ENCODE measurements around the gene ME3. TPM values are rescaled to one million over a fixed set of nuclear protein-coding genes. Genes with fewer than 3 reads are reported as not detected.

The ME3 gene
- total RNA-seq, 4 donors from 2014 or later, result 1.9 to 11.0 (median 6.0) TPM

GRCh38 chr11:86497836-86498235 lies 174.6 kb downstream of the ME3 start:
- TF ChIP-seq CTCF (IDR thresholded peaks at IDR 0.05) (no peak), POLR2A (IDR thresholded peaks at IDR 0.05) (no peak)
- WGBS, 2 donors, result 87 to 98% methylated on average over 4 to 9 of the region's 10 CpGs
- intact Hi-C loops (cut with DNase I; ENCODE audit: low total_unique reads), result no loop called here
- peak in 1 of 2 donors; percentile 77 for DNase-seq (ENCODE audit: low spot score in 2 of 2)
- H3K4me3 ChIP-seq (ENCODE audit: low read depth, poor library complexity, severe bottlenecking), result no peak overlapping the region

GRCh38 chr11:86497310-86497709 lies 175.1 kb downstream of the ME3 start:
- WGBS, 2 donors, result 49 to 78% methylated on average over 2 of the region's 2 CpGs
- peak in 1 of 2 donors; percentile 68 for DNase-seq (ENCODE audit: low spot score in 2 of 2)
- H3K4me3 ChIP-seq (ENCODE audit: low read depth, poor library complexity, severe bottlenecking), result no peak overlapping the region
- intact Hi-C loops (cut with DNase I; ENCODE audit: low total_unique reads), result no loop called here
- TF ChIP-seq CTCF (IDR thresholded peaks at IDR 0.05) (no peak), POLR2A (IDR thresholded peaks at IDR 0.05) (no peak)

GRCh38 chr11:86495351-86495750 lies 177.1 kb downstream of the ME3 start:
- WGBS, 2 donors, result 65 to 77% methylated on average over 2 of the region's 2 CpGs
- no peak overlapping the region for H3K4me3 ChIP-seq (ENCODE audit: low read depth, poor library complexity, severe bottlenecking)
- intact Hi-C loops (cut with DNase I; ENCODE audit: low total_unique reads), result no loop called here
- no peak for DNase-seq (ENCODE audit: low spot score in 2 of 2)
- no peak for TF ChIP-seq POLR2A (IDR thresholded peaks at IDR 0.05)

GRCh38 chr11:86492370-86493010 lies 179.9 kb downstream of the ME3 start:
- DNase-seq (ENCODE audit: low spot score in 2 of 2), result peak in 1 of 2 donors; percentile 48
- intact Hi-C loops (cut with DNase I; ENCODE audit: low total_unique reads), result no loop called here
- no peak for TF ChIP-seq CTCF (IDR thresholded peaks at IDR 0.05)
- TF ChIP-seq POLR2A (IDR thresholded peaks at IDR 0.05), result no peak
- no peak overlapping the region for H3K4me3 ChIP-seq (ENCODE audit: low read depth, poor library complexity, severe bottlenecking)
- WGBS, 2 donors, result 80 to 82% methylated on average over 4 of the region's 4 CpGs

- intact Hi-C loops (cut with DNase I; ENCODE audit: low total_unique reads), result no loop called here
- no peak overlapping the region for H3K4me3 ChIP-seq (ENCODE audit: low read depth, poor library complexity, severe bottlenecking)
- DNase-seq (ENCODE audit: low spot score in 2 of 2), result no peak
- TF ChIP-seq POLR2A (IDR thresholded peaks at IDR 0.05) (no peak), CTCF (IDR thresholded peaks at IDR 0.05) (no peak)
- 86 to 89% methylated on average over 4 of the region's 4 CpGs for WGBS, 2 donors
Measured at GRCh38 chr11:86491027-86491426, 181.4 kb downstream of the ME3 start.

- TF ChIP-seq POLR2A (IDR thresholded peaks at IDR 0.05) (no peak), CTCF (IDR thresholded peaks at IDR 0.05) (no peak)
- no peak for DNase-seq (ENCODE audit: low spot score in 2 of 2)
- intact Hi-C loops (cut with DNase I; ENCODE audit: low total_unique reads), result no loop called here
- H3K4me3 ChIP-seq (ENCODE audit: low read depth, poor library complexity, severe bottlenecking), result no peak overlapping the region
Measured at GRCh38 chr11:86490582-86490981, 181.8 kb downstream of the ME3 start.

Measured in lower leg skin (tissue), 4 donors.